ENCODE measurements around the gene TMCO4.

GRCh38 chr1:19682257-19682656, 117.5 kb downstream of the TMCO4 start:
- no peak for TF ChIP-seq POLR2AphosphoS5 (IDR thresholded peaks at IDR 0.05; ENCODE audit: low read depth, low read length)
- no peak for TF ChIP-seq REST (IDR thresholded peaks at IDR 0.05; ENCODE audit: insufficient read depth in 1 of 2, low read depth in 2 of 2, low read length in 2 of 2)

Measured in PFSK-1 (cell line).